ENCODE data around the gene WDR7. TPM values are rescaled to one million over a fixed set of nuclear protein-coding genes. Genes with fewer than 3 reads are reported as not detected.
A peak's percentile ranks its signal among the peaks of the same experiment; 100 is the strongest.

Gene WDR7
- total and polyA plus RNA-seq, 12 donors, result 3.1 to 32.6 (median 28.0) TPM

DNA sequence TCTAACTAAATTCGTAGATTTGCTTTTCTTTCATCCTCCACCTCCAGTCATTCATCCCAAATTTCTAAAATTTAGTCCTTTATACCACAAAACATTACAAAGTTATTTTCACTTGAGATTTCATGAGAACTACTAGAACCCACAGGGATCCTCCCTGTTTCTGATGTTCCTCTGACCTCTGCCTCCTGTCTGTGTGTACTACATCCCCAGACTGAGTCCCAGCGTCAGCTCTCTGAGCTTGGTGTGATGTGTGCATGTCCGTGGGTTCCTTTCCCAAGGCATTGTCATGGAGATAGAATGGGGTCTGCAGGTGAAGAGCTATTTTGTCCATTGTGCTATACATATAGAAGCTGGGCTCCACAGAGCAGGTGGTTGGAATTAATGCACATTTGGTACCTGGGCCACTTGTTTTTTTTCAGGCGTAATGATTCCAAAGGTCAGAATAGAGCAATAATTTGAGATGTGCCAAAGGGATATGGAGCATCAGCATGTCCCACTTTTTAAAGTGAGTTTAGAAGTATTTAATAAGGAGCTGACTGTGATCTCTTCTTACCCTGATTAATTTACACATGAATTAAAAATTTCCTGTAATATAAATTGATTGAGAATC lies 344.5 kb downstream of the WDR7 start:
- Histone ChIP-seq H3K27me3 (no peaks in the 10 kb centered on the region), H3K4me1 (peaks cover 0 to 12% (median 0%) of the 10 kb centered on the region in 9 donors), H3K27ac (no peak overlapping the region), H3K36me3 (no peaks in the 10 kb centered on the region), H3K9me3 (no peaks in the 10 kb centered on the region), H3K4me3 (no peak overlapping the region)
- DNase-seq (no peak), ATAC-seq (no peak)
- 92 to 94% methylated on average over 4 of the region's 4 CpGs for WGBS, 2 donors
- TF ChIP-seq, protein P1, sequence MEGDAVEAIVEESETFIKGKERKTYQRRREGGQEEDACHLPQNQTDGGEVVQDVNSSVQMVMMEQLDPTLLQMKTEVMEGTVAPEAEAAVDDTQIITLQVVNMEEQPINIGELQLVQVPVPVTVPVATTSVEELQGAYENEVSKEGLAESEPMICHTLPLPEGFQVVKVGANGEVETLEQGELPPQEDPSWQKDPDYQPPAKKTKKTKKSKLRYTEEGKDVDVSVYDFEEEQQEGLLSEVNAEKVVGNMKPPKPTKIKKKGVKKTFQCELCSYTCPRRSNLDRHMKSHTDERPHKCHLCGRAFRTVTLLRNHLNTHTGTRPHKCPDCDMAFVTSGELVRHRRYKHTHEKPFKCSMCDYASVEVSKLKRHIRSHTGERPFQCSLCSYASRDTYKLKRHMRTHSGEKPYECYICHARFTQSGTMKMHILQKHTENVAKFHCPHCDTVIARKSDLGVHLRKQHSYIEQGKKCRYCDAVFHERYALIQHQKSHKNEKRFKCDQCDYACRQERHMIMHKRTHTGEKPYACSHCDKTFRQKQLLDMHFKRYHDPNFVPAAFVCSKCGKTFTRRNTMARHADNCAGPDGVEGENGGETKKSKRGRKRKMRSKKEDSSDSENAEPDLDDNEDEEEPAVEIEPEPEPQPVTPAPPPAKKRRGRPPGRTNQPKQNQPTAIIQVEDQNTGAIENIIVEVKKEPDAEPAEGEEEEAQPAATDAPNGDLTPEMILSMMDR (IDR thresholded peaks at IDR 0.05), result peak in 1 of 9 donors; percentile 13
- intact Hi-C loops (cut with DNase I), result no loop called here

GRCh38 chr18:56997200-56997599 lies 346.0 kb downstream of the WDR7 start:
- Histone ChIP-seq H3K9me3 (no peaks in the 10 kb centered on the region), H3K4me3 (no peak overlapping the region), H3K27me3 (no peaks in the 10 kb centered on the region), H3K36me3 (no peaks in the 10 kb centered on the region), H3K4me1 (peaks cover 0 to 22% (median 0%) of the 10 kb centered on the region in 9 donors), H3K27ac (no peak overlapping the region)
- TF ChIP-seq, protein P1 (IDR thresholded peaks at IDR 0.05), result no peak
- no peak for ATAC-seq
- no peak for DNase-seq
- 93 to 96% methylated on average over 2 of the region's 2 CpGs for WGBS, 2 donors
- intact Hi-C loops (cut with DNase I), result no loop called here

DNA sequence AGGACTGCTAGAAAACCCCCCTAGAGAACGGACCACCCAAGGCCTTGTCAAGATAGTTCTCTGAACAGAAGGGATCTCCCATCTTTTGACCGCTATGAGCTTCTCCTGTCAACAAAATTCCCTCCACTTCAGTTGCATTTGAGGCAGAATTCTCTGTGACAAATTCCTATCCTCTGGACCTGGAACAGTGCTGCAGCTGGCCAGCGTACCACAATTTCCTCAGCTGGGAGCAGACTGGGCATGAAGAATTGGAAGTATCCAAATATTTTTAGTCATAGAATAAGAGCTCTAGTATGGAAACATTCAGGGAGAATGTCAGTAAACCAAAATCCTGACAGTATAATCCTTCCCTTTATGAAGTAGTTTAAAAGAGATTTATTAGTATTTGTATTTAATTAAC lies 348.7 kb downstream of the WDR7 start:
- DNase-seq (no peak), ATAC-seq (peak in 1 of 8 donors; percentile 56)
- no peak overlapping the region for H3K27ac ChIP-seq
- peaks cover 0 to 47% (median 10%) of the 10 kb centered on the region in 9 donors for H3K4me1 ChIP-seq
- TF ChIP-seq, protein P1 (IDR thresholded peaks at IDR 0.05), result no peak
- H3K4me3 ChIP-seq, result no peak overlapping the region
- no peaks in the 10 kb centered on the region for H3K27me3 ChIP-seq
- no peaks in the 10 kb centered on the region for H3K9me3 ChIP-seq
- 71 to 82% methylated on average over 3 of the region's 3 CpGs for WGBS, 2 donors
- H3K36me3 ChIP-seq, result no peaks in the 10 kb centered on the region
- intact Hi-C loops (cut with DNase I), result no loop called here

DNA sequence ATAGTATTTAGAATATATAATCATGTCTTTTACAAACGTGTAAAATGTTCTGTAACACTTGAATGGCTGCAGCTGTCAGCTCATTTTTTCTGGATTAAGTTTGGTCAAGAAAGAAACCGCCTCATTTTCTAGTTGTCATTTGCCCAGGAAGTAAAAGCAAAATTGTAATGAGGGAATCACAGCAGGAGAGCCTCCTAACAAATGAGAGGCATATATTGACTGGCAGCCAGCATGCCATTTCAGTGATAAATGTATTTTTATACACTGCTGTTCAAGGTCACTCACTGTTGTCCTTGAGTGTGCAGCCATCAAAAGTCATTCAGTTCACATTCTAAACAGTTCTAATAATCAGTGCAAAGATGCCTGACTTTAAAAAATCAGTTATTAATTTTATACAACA lies 351.5 kb downstream of the WDR7 start:
- DNase-seq (peak in 1 of 2 donors; percentile 22), ATAC-seq (peak in 6 of 8 donors; percentile 52 to 91 (median 82))
- peaks cover 0 to 57% (median 12%) of the 10 kb centered on the region in 9 donors for H3K4me1 ChIP-seq
- H3K27ac ChIP-seq, result peak overlapping the region in 7 of 10 donors; percentile 1 to 46 (median 18)
- no peaks in the 10 kb centered on the region for H3K36me3 ChIP-seq
- H3K4me3 ChIP-seq, result no peak overlapping the region
- 39 to 44% methylated on average over 2 of the region's 2 CpGs for WGBS, 2 donors
- H3K9me3 ChIP-seq, result no peaks in the 10 kb centered on the region
- TF ChIP-seq, protein P1 (IDR thresholded peaks at IDR 0.05), result no peak
- intact Hi-C loops (cut with DNase I), result no loop called here
- no peaks in the 10 kb centered on the region for H3K27me3 ChIP-seq
